NCI-H345 treated with DMSO at 0.1 percent for 48 hours (cell line): ENCODE data around the gene MAGEH1.
"Not testable (repeated sequence)": the region's sequence is repeated elsewhere in the genome, so short reads cannot be mapped to it uniquely, and the experiment has no call there.

ENCODE experiments used
- DNase-seq: peaks from one replicate; lab custom pipeline; 2025; ENCODE audit not compliant: unreplicated experiment; lab: John Stamatoyannopoulos, UW

MAGEH1 gene

GRCh38 chrX:55451990-55452832 is at the start of gene MAGEH1:
Gene MAGEH1 (plus strand): TSS chrX:55452127. CDS start chrX:55452375, 248 bp downstream.
- peak; percentile 55 for DNase-seq

GRCh38 chrX:55427079-55427478 is 24.8 kb upstream of the MAGEH1 start:
- not testable (repeated sequence) for DNase-seq

- not testable (repeated sequence) for DNase-seq
These were observed 8.5 kb upstream of the MAGEH1 start for GRCh38 chrX:55443468-55443867.

GRCh38 chrX:55450259-55450658 is 1.7 kb upstream of the MAGEH1 start:
- no peak for DNase-seq

GRCh38 chrX:55451141-55451540 is 786 bp upstream of the MAGEH1 start:
- no peak for DNase-seq

- no peak for DNase-seq
These were observed 319 bp upstream of the MAGEH1 start for GRCh38 chrX:55451626-55451989.

- no peak for DNase-seq
These were observed 852 bp downstream of the MAGEH1 start for GRCh38 chrX:55452833-55453124.

- not testable (repeated sequence) for DNase-seq
These were observed 3.8 kb downstream of the MAGEH1 start for GRCh38 chrX:55455708-55456107.

- DNase-seq: not testable (repeated sequence)
These were observed 7.5 kb downstream of the MAGEH1 start for GRCh38 chrX:55459426-55459825.

GRCh38 chrX:55459926-55460325 is 8.0 kb downstream of the MAGEH1 start:
- DNase-seq: not testable (repeated sequence)

GRCh38 chrX:55464050-55464449 is 12.1 kb downstream of the MAGEH1 start:
- not testable (repeated sequence) for DNase-seq

GRCh38 chrX:55465108-55465507 is 13.2 kb downstream of the MAGEH1 start:
- DNase-seq: not testable (repeated sequence)

GRCh38 chrX:55465791-55466190 is 13.9 kb downstream of the MAGEH1 start:
- not testable (repeated sequence) for DNase-seq

GRCh38 chrX:55479956-55480355 is 28.0 kb downstream of the MAGEH1 start:
- not testable (repeated sequence) for DNase-seq

- no peak for DNase-seq
These were observed 28.6 kb downstream of the MAGEH1 start for GRCh38 chrX:55480390-55481062.

- DNase-seq: no peak
These were observed 33.0 kb downstream of the MAGEH1 start for GRCh38 chrX:55484948-55485347.

GRCh38 chrX:55486736-55487135 is 34.8 kb downstream of the MAGEH1 start:
- DNase-seq: no peak

- no peak for DNase-seq
These were observed 35.2 kb downstream of the MAGEH1 start for GRCh38 chrX:55487143-55487542.

- DNase-seq: no peak
These were observed 36.2 kb downstream of the MAGEH1 start for GRCh38 chrX:55488006-55488592.

GRCh38 chrX:55488593-55489313 is 36.8 kb downstream of the MAGEH1 start:
- peak; percentile 48 for DNase-seq

GRCh38 chrX:55489314-55490009 is 37.5 kb downstream of the MAGEH1 start, which contains the start of gene USP51:
Gene USP51 (minus strand): TSS chrX:55489848. CDS start chrX:55488939, 909 bp downstream.
- peak; percentile 48 for DNase-seq
